Gastrocnemius medialis (tissue), 4 donors: ENCODE measurements around the gene HLCS.

Experiments
- POLR2A ChIP-seq, 2 donors: fragments of 450-650 bp; IDR thresholded peaks; one replicate each; pipeline ENCODE4 v1.6.1; 2017; ENCODE audit warnings: antibody characterized with exemption in 2 of 2, mild to moderate bottlenecking in 2 of 2, moderate library complexity in 2 of 2
- TF ChIP-seq, protein P1 (sequence below), 5 experiments: fragments of 450-650 bp in 3 of 5; fragments of 200-600 bp in 2 of 5; sonication (generic) in 2 of 5; IDR thresholded peaks in 4 of 5; conservative IDR thresholded peaks in 1 of 5; 1 replicate in 4 of 5; 2 replicates in 1 of 5; pipeline ENCODE4 v1.5.1; 2016 to 2019; ENCODE audit warnings: antibody characterized with exemption in 5 of 5, mild to moderate bottlenecking in 3 of 5, moderate library complexity in 3 of 5

DNA sequence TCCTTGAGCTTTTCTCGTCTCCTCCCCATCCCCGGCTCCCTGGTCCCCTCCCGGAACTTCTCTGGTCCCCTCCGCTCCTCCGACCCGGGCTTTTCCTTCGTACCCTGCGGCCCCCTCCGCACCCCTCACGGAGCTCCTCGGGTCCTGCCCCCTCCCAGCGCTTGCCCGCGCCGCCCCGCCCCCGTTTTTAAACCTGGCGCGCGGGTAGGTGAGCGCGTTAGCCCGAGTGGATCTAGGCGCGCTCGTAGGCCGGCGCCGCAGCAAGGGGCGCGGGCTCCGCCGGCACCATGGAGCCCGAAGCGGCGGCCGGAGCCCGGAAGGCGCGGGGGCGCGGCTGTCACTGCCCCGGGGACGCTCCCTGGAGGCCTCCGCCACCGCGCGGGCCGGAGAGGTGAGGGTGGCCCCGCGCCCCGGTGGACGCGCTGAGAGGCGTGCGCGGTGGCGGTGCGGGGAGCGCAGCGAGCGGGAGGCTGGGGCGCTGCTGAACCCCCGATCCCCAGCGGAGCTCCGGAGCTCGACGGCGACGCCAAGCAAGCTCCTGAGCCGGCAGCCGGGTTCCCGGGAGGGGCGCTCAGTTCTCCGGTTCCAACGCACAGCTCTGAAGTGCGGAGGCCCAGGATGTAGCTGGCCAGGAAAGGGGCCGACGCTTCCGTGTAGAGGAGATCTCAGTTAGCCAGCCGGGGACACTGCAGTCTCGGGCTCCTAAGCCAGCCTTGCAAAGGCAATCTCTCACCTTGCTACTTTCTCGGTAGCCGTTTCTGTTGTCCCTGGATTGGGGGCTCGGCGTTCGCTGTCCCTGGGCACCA is 40.2 kb upstream of the HLCS start, which contains the start of gene RIPPLY3:
- TF ChIP-seq, protein P1, sequence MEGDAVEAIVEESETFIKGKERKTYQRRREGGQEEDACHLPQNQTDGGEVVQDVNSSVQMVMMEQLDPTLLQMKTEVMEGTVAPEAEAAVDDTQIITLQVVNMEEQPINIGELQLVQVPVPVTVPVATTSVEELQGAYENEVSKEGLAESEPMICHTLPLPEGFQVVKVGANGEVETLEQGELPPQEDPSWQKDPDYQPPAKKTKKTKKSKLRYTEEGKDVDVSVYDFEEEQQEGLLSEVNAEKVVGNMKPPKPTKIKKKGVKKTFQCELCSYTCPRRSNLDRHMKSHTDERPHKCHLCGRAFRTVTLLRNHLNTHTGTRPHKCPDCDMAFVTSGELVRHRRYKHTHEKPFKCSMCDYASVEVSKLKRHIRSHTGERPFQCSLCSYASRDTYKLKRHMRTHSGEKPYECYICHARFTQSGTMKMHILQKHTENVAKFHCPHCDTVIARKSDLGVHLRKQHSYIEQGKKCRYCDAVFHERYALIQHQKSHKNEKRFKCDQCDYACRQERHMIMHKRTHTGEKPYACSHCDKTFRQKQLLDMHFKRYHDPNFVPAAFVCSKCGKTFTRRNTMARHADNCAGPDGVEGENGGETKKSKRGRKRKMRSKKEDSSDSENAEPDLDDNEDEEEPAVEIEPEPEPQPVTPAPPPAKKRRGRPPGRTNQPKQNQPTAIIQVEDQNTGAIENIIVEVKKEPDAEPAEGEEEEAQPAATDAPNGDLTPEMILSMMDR (IDR thresholded peaks at IDR 0.05 in 4 of 5, conservative IDR thresholded peaks at IDR 0.05 in 1 of 5) = no peak
- no peak for TF ChIP-seq POLR2A (IDR thresholded peaks at IDR 0.05)
